ENCODE data around the gene DCST1. TPM values are rescaled to one million over a fixed set of nuclear protein-coding genes. Genes with fewer than 3 reads are reported as not detected.

DCST1 gene
- total and polyA plus RNA-seq, 4 donors: not detected

DNA sequence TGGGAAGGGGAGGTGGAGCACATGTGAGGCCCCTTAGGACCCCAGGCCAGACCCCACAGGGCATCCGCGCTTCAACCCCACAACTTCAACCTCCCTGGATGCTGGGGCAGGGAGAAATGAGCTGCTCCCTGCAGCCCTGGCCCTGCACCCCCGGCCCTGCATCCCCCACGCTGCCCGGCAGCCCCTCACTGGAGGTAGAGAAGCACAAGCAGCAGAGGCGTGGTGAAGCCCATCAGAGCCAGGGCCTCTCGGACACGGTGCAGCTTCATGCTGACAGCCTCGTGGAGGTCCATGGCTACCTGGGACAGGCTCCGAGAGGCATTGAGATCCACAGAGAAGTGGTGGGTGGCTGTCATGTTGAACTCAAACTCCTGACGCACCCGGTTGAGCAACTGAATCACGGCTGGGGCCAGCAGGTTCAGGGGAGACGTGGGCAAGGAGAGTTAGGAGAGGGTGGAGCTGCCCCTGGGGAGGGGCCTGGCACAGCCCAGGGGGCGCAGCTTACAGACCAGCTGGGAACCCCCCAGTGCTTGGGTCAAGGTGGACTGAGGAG, 3.3 kb upstream of the DCST1 start:
- no peak for DNase-seq (ENCODE audit: low spot score)

GRCh38 chr1:155030899-155031298, 2.7 kb upstream of the DCST1 start:
- no peak overlapping the region for H3K4me3 ChIP-seq (ENCODE audit: low read depth in 1 of 3, low read length in 3 of 3)
- H3K27ac ChIP-seq (ENCODE audit: low read depth in 1 of 2, low read length in 2 of 2): no peak overlapping the region
- no peaks in the 10 kb centered on the region for H3K27me3 ChIP-seq (ENCODE audit: control insufficient read depth in 4 of 4, insufficient read depth in 4 of 4, low read length in 3 of 4)
- no peaks in the 10 kb centered on the region for H3K9me3 ChIP-seq (ENCODE audit: control insufficient read depth in 4 of 4, low read length in 3 of 4)
- no peaks in the 10 kb centered on the region for H3K4me1 ChIP-seq (ENCODE audit: control insufficient read depth in 4 of 4, insufficient read depth in 4 of 4, low read length in 3 of 4)
- whole genome bisulfite sequencing: 94% methylated on average over 11 of the region's 11 CpGs
- TF ChIP-seq GABPA (IDR thresholded peaks at IDR 0.05 in 1 of 2, conservative IDR thresholded peaks at IDR 0.05 in 1 of 2): no peak
- TF ChIP-seq YY1 (IDR thresholded peaks at IDR 0.05): no peak
- TF ChIP-seq TAF1 (conservative IDR thresholded peaks at IDR 0.05): no peak
- no peak for TF ChIP-seq NR2F2 (IDR thresholded peaks at IDR 0.05)
- TF ChIP-seq FOXA2 (IDR thresholded peaks at IDR 0.05): no peak
- TF ChIP-seq, protein P1, sequence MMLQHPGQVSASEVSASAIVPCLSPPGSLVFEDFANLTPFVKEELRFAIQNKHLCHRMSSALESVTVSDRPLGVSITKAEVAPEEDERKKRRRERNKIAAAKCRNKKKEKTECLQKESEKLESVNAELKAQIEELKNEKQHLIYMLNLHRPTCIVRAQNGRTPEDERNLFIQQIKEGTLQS (IDR thresholded peaks at IDR 0.05): no peak
- TF ChIP-seq SP1 (IDR thresholded peaks at IDR 0.05): no peak
- no peak for TF ChIP-seq JUND (IDR thresholded peaks at IDR 0.05)
- TF ChIP-seq HNF4A (conservative IDR thresholded peaks at IDR 0.05): no peak
- TF ChIP-seq FOXA1 (IDR thresholded peaks at IDR 0.05): no peak
- H3K9ac ChIP-seq (ENCODE audit: low read depth in 1 of 2, low read length in 2 of 2): no peak overlapping the region
- no peak for DNase-seq (ENCODE audit: low spot score)
- H3K36me3 ChIP-seq (ENCODE audit: control insufficient read depth in 4 of 4, insufficient read depth in 3 of 4, low read depth in 1 of 4, low read length in 3 of 4): no peaks in the 10 kb centered on the region

More for the DNA sequence above, 3.3 kb upstream of the DCST1 start:
- Histone ChIP-seq H3K27ac (ENCODE audit: low read depth in 1 of 2, low read length in 2 of 2) (no peak overlapping the region), H3K4me1 (ENCODE audit: control insufficient read depth in 4 of 4, insufficient read depth in 4 of 4, low read length in 3 of 4) (peaks cover 0 to 4% (median 2%) of the 10 kb centered on the region in 4 donors), H3K36me3 (ENCODE audit: control insufficient read depth in 4 of 4, insufficient read depth in 3 of 4, low read depth in 1 of 4, low read length in 3 of 4) (no peaks in the 10 kb centered on the region), H3K27me3 (ENCODE audit: control insufficient read depth in 4 of 4, insufficient read depth in 4 of 4, low read length in 3 of 4) (no peaks in the 10 kb centered on the region), H3K9me3 (ENCODE audit: control insufficient read depth in 4 of 4, low read length in 3 of 4) (no peaks in the 10 kb centered on the region), H3K4me3 (ENCODE audit: low read depth in 1 of 3, low read length in 3 of 3) (no peak overlapping the region), H3K9ac (ENCODE audit: low read depth in 1 of 2, low read length in 2 of 2) (no peak overlapping the region)
- WGBS: 94% methylated on average over 15 of the region's 15 CpGs
- TF ChIP-seq GABPA (IDR thresholded peaks at IDR 0.05 in 1 of 2, conservative IDR thresholded peaks at IDR 0.05 in 1 of 2) (no peak), JUND (IDR thresholded peaks at IDR 0.05) (no peak), NR2F2 (IDR thresholded peaks at IDR 0.05) (no peak), FOXA1 (IDR thresholded peaks at IDR 0.05) (no peak), HNF4G (IDR thresholded peaks at IDR 0.05) (no peak), YY1 (IDR thresholded peaks at IDR 0.05) (no peak), FOXA2 (IDR thresholded peaks at IDR 0.05) (no peak), RAD21 (IDR thresholded peaks at IDR 0.05) (no peak), TAF1 (conservative IDR thresholded peaks at IDR 0.05) (no peak)
- TF ChIP-seq, protein P1 (IDR thresholded peaks at IDR 0.05): no peak
- TF ChIP-seq, protein P2, sequence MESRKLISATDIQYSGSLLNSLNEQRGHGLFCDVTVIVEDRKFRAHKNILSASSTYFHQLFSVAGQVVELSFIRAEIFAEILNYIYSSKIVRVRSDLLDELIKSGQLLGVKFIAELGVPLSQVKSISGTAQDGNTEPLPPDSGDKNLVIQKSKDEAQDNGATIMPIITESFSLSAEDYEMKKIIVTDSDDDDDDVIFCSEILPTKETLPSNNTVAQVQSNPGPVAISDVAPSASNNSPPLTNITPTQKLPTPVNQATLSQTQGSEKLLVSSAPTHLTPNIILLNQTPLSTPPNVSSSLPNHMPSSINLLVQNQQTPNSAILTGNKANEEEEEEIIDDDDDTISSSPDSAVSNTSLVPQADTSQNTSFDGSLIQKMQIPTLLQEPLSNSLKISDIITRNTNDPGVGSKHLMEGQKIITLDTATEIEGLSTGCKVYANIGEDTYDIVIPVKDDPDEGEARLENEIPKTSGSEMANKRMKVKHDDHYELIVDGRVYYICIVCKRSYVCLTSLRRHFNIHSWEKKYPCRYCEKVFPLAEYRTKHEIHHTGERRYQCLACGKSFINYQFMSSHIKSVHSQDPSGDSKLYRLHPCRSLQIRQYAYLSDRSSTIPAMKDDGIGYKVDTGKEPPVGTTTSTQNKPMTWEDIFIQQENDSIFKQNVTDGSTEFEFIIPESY (IDR thresholded peaks at IDR 0.05): no peak
- TF ChIP-seq, protein P3, sequence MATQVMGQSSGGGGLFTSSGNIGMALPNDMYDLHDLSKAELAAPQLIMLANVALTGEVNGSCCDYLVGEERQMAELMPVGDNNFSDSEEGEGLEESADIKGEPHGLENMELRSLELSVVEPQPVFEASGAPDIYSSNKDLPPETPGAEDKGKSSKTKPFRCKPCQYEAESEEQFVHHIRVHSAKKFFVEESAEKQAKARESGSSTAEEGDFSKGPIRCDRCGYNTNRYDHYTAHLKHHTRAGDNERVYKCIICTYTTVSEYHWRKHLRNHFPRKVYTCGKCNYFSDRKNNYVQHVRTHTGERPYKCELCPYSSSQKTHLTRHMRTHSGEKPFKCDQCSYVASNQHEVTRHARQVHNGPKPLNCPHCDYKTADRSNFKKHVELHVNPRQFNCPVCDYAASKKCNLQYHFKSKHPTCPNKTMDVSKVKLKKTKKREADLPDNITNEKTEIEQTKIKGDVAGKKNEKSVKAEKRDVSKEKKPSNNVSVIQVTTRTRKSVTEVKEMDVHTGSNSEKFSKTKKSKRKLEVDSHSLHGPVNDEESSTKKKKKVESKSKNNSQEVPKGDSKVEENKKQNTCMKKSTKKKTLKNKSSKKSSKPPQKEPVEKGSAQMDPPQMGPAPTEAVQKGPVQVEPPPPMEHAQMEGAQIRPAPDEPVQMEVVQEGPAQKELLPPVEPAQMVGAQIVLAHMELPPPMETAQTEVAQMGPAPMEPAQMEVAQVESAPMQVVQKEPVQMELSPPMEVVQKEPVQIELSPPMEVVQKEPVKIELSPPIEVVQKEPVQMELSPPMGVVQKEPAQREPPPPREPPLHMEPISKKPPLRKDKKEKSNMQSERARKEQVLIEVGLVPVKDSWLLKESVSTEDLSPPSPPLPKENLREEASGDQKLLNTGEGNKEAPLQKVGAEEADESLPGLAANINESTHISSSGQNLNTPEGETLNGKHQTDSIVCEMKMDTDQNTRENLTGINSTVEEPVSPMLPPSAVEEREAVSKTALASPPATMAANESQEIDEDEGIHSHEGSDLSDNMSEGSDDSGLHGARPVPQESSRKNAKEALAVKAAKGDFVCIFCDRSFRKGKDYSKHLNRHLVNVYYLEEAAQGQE (IDR thresholded peaks at IDR 0.05): no peak

Data from liver (tissue), 9 donors.